SK-N-SH (cell line): ENCODE results near the gene SPINT1.

Experiments used
- CHD2 ChIP-seq: fragments of 150-350 bp; IDR thresholded peaks from 2 replicates; pipeline ENCODE4 v1.6.1; 2018; ENCODE audit warnings: low read length; ENCODE audit not compliant: partially characterized antibody
- CTCF ChIP-seq: fragments of 200-600 bp; sonication (generic); IDR thresholded peaks from 2 replicates; pipeline ENCODE4 v1.6.1; 2017; ENCODE audit warnings: antibody characterized with exemption, mild to moderate bottlenecking, moderate library complexity
- EP300 ChIP-seq, 2 experiments: IDR thresholded peaks; 2 replicates each; pipeline versions ENCODE4 v1.4.0 to v1.6.1; 2012; ENCODE audit warnings: borderline replicate concordance in 1 of 2, low read depth in 1 of 2, low read length in 1 of 2
- IRF3 ChIP-seq: fragments of 150-350 bp; IDR thresholded peaks from 2 replicates; pipeline ENCODE4 v1.6.1; 2016; ENCODE audit warnings: mild to moderate bottlenecking, low read depth, low read length
- MEF2A ChIP-seq: IDR thresholded peaks from 2 replicates; pipeline ENCODE4 v1.4.0; 2012; ENCODE audit warnings: low read depth, borderline replicate concordance

- TF ChIP-seq CTCF (no peak), MEF2A (no peak), EP300 (IDR thresholded peaks at IDR 0.05; ENCODE audit: borderline replicate concordance in 1 of 2, low read depth in 1 of 2, low read length in 1 of 2) (no peak), IRF3 (no peak), CHD2 (no peak)
Observed at GRCh38 chr15:40826423-40827075, 17.3 kb upstream of the SPINT1 start.
